Small intestine (tissue), 7 donors: ENCODE data around the gene GLRX2. TPM values are rescaled to one million over a fixed set of nuclear protein-coding genes. Genes with fewer than 3 reads are reported as not detected.

ENCODE experiments used
- DNase-seq, 2 donors: peaks; one replicate each; pipeline versions ENCODE4 v3.0.0 to v3.0.0-alpha.2; 2013
- FAIRE-seq: peaks from 2 replicates; lab custom pipeline; 2012; peaks lifted over from hg19 to GRCh38; lab: Jason Lieb, UNC
- H3K27ac ChIP-seq, 3 donors: one replicate each; pipeline ENCODE4 v1.5.1; 2013; ENCODE audit warnings: low read length in 2 of 3, mild to moderate bottlenecking in 2 of 3, control low read depth in 1 of 3, inconsistent platforms in 1 of 3, low read depth in 1 of 3, moderate library complexity in 1 of 3
- H3K27me3 ChIP-seq, 3 donors: one replicate each; pipeline ENCODE4 v1.6.1; 2013; ENCODE audit warnings: low read length in 3 of 3, inconsistent platforms in 1 of 3; ENCODE audit not compliant: control insufficient read depth in 3 of 3, insufficient read depth in 3 of 3
- H3K36me3 ChIP-seq, 3 donors: one replicate each; pipeline ENCODE4 v1.6.1; 2013; ENCODE audit warnings: low read length in 3 of 3, inconsistent platforms in 1 of 3, low read depth in 1 of 3, mild to moderate bottlenecking in 1 of 3, moderate library complexity in 1 of 3; ENCODE audit not compliant: control insufficient read depth in 3 of 3, insufficient read depth in 2 of 3
- H3K4me1 ChIP-seq, 3 donors: one replicate each; pipeline ENCODE4 v1.6.1; 2013; ENCODE audit warnings: low read length in 2 of 3, inconsistent platforms in 1 of 3, low read depth in 1 of 3, mild to moderate bottlenecking in 1 of 3, moderate library complexity in 1 of 3; ENCODE audit not compliant: control insufficient read depth in 3 of 3, insufficient read depth in 2 of 3
- H3K4me3 ChIP-seq, 3 donors: one replicate each; pipeline ENCODE4 v1.5.1; 2013; ENCODE audit warnings: low read length in 3 of 3, control low read depth in 1 of 3, inconsistent platforms in 1 of 3, low read depth in 1 of 3, mild to moderate bottlenecking in 1 of 3, moderate library complexity in 1 of 3
- H3K9me3 ChIP-seq, 2 donors: one replicate each; pipeline ENCODE4 v1.6.1; 2013; ENCODE audit warnings: low read depth in 1 of 2, low read length in 1 of 2; ENCODE audit not compliant: control insufficient read depth in 2 of 2, insufficient read depth in 1 of 2
- WGBS, 3 donors: extraction: QIAGEN DNeasy Blood & Tissue Kit; methylation state at CpG; one replicate each; pipeline ENCODE4 v1.1.7; 2013; 5-methylcytosine and 5-hydroxymethylcytosine counted together
- polyA plus RNA-seq, 4 donors: library from polyadenylated mRNA; stranded (reverse) in 3 of 4; unstranded in 1 of 4; fragments of 200-250 nt in 3 of 4; fragments of 120-200 nt in 1 of 4; gene quantifications; one replicate each; pipeline versions ENCODE4 v1.2.1 to v1.2.3, GENCODE V29; 2013
- donor health status: healthy with polysubstance abuse.
- donor health status: control.
- donor health status: control.
- donor health status: Bipolar disorder and iron deficiency.
- donor health status: healthy.

GLRX2 gene
- polyA plus RNA-seq, 4 donors = 17.4 to 27.3 (median 21.5) TPM

GRCh38 chr1:193087893-193088292, 17.3 kb downstream of the GLRX2 start:
- no peaks in the 10 kb centered on the region for H3K4me1 ChIP-seq
- FAIRE-seq (no peak), DNase-seq (no peak)
- H3K27me3 ChIP-seq = no peaks in the 10 kb centered on the region
- H3K9me3 ChIP-seq = no peaks in the 10 kb centered on the region
- 56 to 74% (median 68%) methylated on average over 3 of the region's 3 CpGs for WGBS, 3 donors
- peaks cover 0 to 15% (median 7%) of the 10 kb centered on the region in 3 donors for H3K36me3 ChIP-seq
- H3K27ac ChIP-seq = no peak overlapping the region
- H3K4me3 ChIP-seq = no peak overlapping the region

- Histone ChIP-seq H3K4me1 (no peaks in the 10 kb centered on the region), H3K27me3 (no peaks in the 10 kb centered on the region), H3K9me3 (no peaks in the 10 kb centered on the region), H3K4me3 (no peak overlapping the region), H3K36me3 (peaks cover 3 to 16% (median 9%) of the 10 kb centered on the region in 3 donors), H3K27ac (no peak overlapping the region)
- 87 to 93% (median 91%) methylated on average over 3 of the region's 3 CpGs for WGBS, 3 donors
- DNase-seq (no peak), FAIRE-seq (no peak)
These were observed 18.9 kb downstream of the GLRX2 start for GRCh38 chr1:193086342-193086741.

- no peak for FAIRE-seq
- peaks cover 3 to 16% (median 9%) of the 10 kb centered on the region in 3 donors for H3K36me3 ChIP-seq
These were observed 20.0 kb downstream of the GLRX2 start for GRCh38 chr1:193085263-193085662.

GRCh38 chr1:193083365-193084088, 21.7 kb downstream of the GLRX2 start:
- no peak overlapping the region for H3K27ac ChIP-seq
- FAIRE-seq (no peak), DNase-seq (no peak)
- H3K4me3 ChIP-seq = no peak overlapping the region
- H3K4me1 ChIP-seq = no peaks in the 10 kb centered on the region
- no peaks in the 10 kb centered on the region for H3K9me3 ChIP-seq
- no peaks in the 10 kb centered on the region for H3K27me3 ChIP-seq
- 90 to 93% (median 91%) methylated on average over 6 of the region's 6 CpGs for WGBS, 3 donors
- peaks cover 3 to 16% (median 9%) of the 10 kb centered on the region in 3 donors for H3K36me3 ChIP-seq

More at GRCh38 chr1:193085263-193085662, 20.0 kb downstream of the GLRX2 start:
- WGBS, 3 donors = 91 to 97% (median 97%) methylated on average over 1 of the region's 1 CpG
- H3K4me1 ChIP-seq = no peaks in the 10 kb centered on the region
- no peak for DNase-seq
- H3K27me3 ChIP-seq = no peaks in the 10 kb centered on the region
- no peak overlapping the region for H3K27ac ChIP-seq
- no peak overlapping the region for H3K4me3 ChIP-seq
- no peaks in the 10 kb centered on the region for H3K9me3 ChIP-seq

GRCh38 chr1:193079187-193079586, 26.0 kb downstream of the GLRX2 start:
- Histone ChIP-seq H3K27me3 (no peaks in the 10 kb centered on the region), H3K36me3 (peaks cover 8 to 15% (median 9%) of the 10 kb centered on the region in 3 donors), H3K9me3 (peaks cover 0 to 2% of the 10 kb centered on the region in 2 donors), H3K4me1 (no peaks in the 10 kb centered on the region), H3K27ac (no peak overlapping the region), H3K4me3 (no peak overlapping the region)
- no peak for DNase-seq
- FAIRE-seq = no peak
- 89 to 93% (median 91%) methylated on average over 3 of the region's 3 CpGs for WGBS, 3 donors

GRCh38 chr1:193077991-193078390, 27.2 kb downstream of the GLRX2 start:
- Histone ChIP-seq H3K27ac (no peak overlapping the region), H3K9me3 (peaks cover 0 to 2% of the 10 kb centered on the region in 2 donors), H3K36me3 (peaks cover 7 to 10% (median 9%) of the 10 kb centered on the region in 3 donors), H3K27me3 (no peaks in the 10 kb centered on the region), H3K4me1 (no peaks in the 10 kb centered on the region), H3K4me3 (no peak overlapping the region)
- no peak for DNase-seq
- FAIRE-seq = no peak

GRCh38 chr1:193070942-193071341, 34.3 kb downstream of the GLRX2 start:
- no peaks in the 10 kb centered on the region for H3K4me1 ChIP-seq
- no peaks in the 10 kb centered on the region for H3K9me3 ChIP-seq
- peak overlapping the region in 1 of 3 donors; percentile 11 for H3K27ac ChIP-seq
- peaks cover 0 to 9% (median 2%) of the 10 kb centered on the region in 3 donors for H3K36me3 ChIP-seq
- H3K27me3 ChIP-seq = no peaks in the 10 kb centered on the region
- WGBS, 3 donors = 69 to 84% (median 70%) methylated on average over 5 of the region's 5 CpGs
- FAIRE-seq = no peak
- H3K4me3 ChIP-seq = no peak overlapping the region
- DNase-seq = no peak

GRCh38 chr1:193070386-193070753, 34.8 kb downstream of the GLRX2 start:
- 67 to 96% (median 72%) methylated on average over 2 of the region's 2 CpGs for WGBS, 3 donors
- DNase-seq = no peak
- FAIRE-seq = no peak
- no peak overlapping the region for H3K4me3 ChIP-seq
- no peak overlapping the region for H3K27ac ChIP-seq
- H3K4me1 ChIP-seq = no peaks in the 10 kb centered on the region
- H3K36me3 ChIP-seq = peaks cover 0 to 9% (median 2%) of the 10 kb centered on the region in 3 donors
- H3K27me3 ChIP-seq = no peaks in the 10 kb centered on the region
- no peaks in the 10 kb centered on the region for H3K9me3 ChIP-seq
